GM23248 (cell line): ENCODE results near the gene CD7. TPM values are rescaled to one million over a fixed set of nuclear protein-coding genes. Genes with fewer than 3 reads are reported as not detected.

Experiments used
- DNase-seq: peaks from one replicate; pipeline ENCODE4 v3.0.0-alpha.2; 2015
- H2AFZ ChIP-seq: fragments of 200-600 bp; sonication (generic); 2 replicates; pipeline ENCODE4 v1.6.1; 2016; ENCODE audit warnings: antibody characterized with exemption
- H3F3A ChIP-seq: fragments of 200-600 bp; sonication (generic); 2 replicates; pipeline ENCODE4 v1.6.1; 2016; ENCODE audit warnings: mild to moderate bottlenecking, antibody characterized with exemption, mixed run types; ENCODE audit not compliant: insufficient read depth
- H3K27ac ChIP-seq: fragments of 200-600 bp; sonication (generic); 2 replicates; pipeline ENCODE4 v1.5.1; 2016; ENCODE audit warnings: mild to moderate bottlenecking
- H3K27me3 ChIP-seq: fragments of 200-600 bp; sonication (generic); replicated peaks from 2 replicates; pipeline ENCODE4 v1.6.1; 2016; ENCODE audit warnings: mild to moderate bottlenecking; ENCODE audit not compliant: insufficient read depth
- H3K36me3 ChIP-seq: fragments of 200-600 bp; sonication (generic); 2 replicates; pipeline ENCODE4 v1.6.1; 2016; ENCODE audit warnings: low read depth, mild to moderate bottlenecking
- H3K4me1 ChIP-seq: fragments of 200-600 bp; sonication (generic); 2 replicates; pipeline ENCODE4 v1.6.1; 2016; ENCODE audit warnings: mild to moderate bottlenecking; ENCODE audit not compliant: insufficient read depth
- H3K4me2 ChIP-seq: fragments of 200-600 bp; sonication (generic); one replicate; pipeline ENCODE4 v1.6.1; 2016; ENCODE audit warnings: mild to moderate bottlenecking; ENCODE audit not compliant: unreplicated experiment
- H3K4me3 ChIP-seq: fragments of 200-600 bp; sonication (generic); 2 replicates; pipeline ENCODE4 v1.5.1; 2016; ENCODE audit warnings: mild to moderate bottlenecking
- H3K79me2 ChIP-seq: fragments of 200-600 bp; sonication (generic); 2 replicates; pipeline ENCODE4 v1.6.1; 2016; ENCODE audit warnings: mild to moderate bottlenecking; ENCODE audit not compliant: insufficient read depth
- H3K9ac ChIP-seq: fragments of 200-600 bp; sonication (generic); 2 replicates; pipeline ENCODE4 v1.6.1; 2016; ENCODE audit warnings: mild to moderate bottlenecking
- H3K9me2 ChIP-seq: fragments of 200-600 bp; sonication (generic); 2 replicates; pipeline ENCODE4 v1.6.1; 2016; ENCODE audit warnings: mixed run types, mild to moderate bottlenecking, moderate library complexity; ENCODE audit not compliant: insufficient read depth
- H3K9me3 ChIP-seq: fragments of 200-600 bp; sonication (generic); one replicate; pipeline ENCODE4 v1.6.1; 2017; ENCODE audit warnings: low read depth
- H4K20me1 ChIP-seq: fragments of 200-600 bp; sonication (generic); 2 replicates; pipeline ENCODE4 v1.6.0; 2016; ENCODE audit not compliant: insufficient read depth
- EZH2 ChIP-seq: fragments of 200-600 bp; sonication (generic); IDR thresholded peaks from 2 replicates; pipeline ENCODE4 v1.6.1; 2018; ENCODE audit warnings: antibody characterized with exemption, mild to moderate bottlenecking; ENCODE audit not compliant: insufficient read depth, poor library complexity, severe bottlenecking
- EZH2phosphoT487 ChIP-seq: fragments of 200-600 bp; sonication (generic); IDR thresholded peaks from 2 replicates; pipeline ENCODE4 v1.6.1; 2018; ENCODE audit warnings: antibody characterized with exemption, moderate library complexity, mild to moderate bottlenecking, low read depth; ENCODE audit not compliant: insufficient read depth
- WGBS, 2 experiments: methylation state at CpG; one replicate each; pipeline ENCODE4 v1.1.6; 2015 to 2017; ENCODE audit warnings: low lambda C conversion rate in 2 of 2, low coverage in 1 of 2; ENCODE audit errors: missing lambda C conversion rate in 2 of 2; 5-methylcytosine and 5-hydroxymethylcytosine counted together
- in situ Hi-C: fragments of 300-500 bp; cut with MboI; formaldehyde crosslinking; loops from 2 replicates; pipeline ENCODE4 v1.15.0; 2020
- polyA plus RNA-seq: library from polyadenylated mRNA; unstranded; fragments of >200 nt; fragmentation: Nextera tagmentation; extraction: Ambion mirVana; gene quantifications from 2 replicates; pipeline ENCODE4 v1.2.1, GENCODE V29; 2016
- total RNA-seq: library from RNA; depleted of rRNA; stranded (reverse); fragments of >200 nt; shearing (Covaris generic); gene quantifications from 2 replicates; pipeline ENCODE4 v1.2.3, GENCODE V29; 2014

Gene CD7
- total and polyA plus RNA-seq, 2 experiments from 2014 or later: 0.22 to 0.23 TPM

GRCh38 chr17:82358465-82359350 is 41.3 kb upstream of the CD7 start, which contains the start of gene TEX19:
Gene TEX19, plus strand, starts transcription at chr17:82359247. Its CDS starts 2,904 bp downstream, at chr17:82362151.
- no peaks in the 10 kb centered on the region; the same call in 1 of the 2 replicates for H3K27me3 ChIP-seq
- H3K9me2 ChIP-seq: no peaks in the 10 kb centered on the region
- no peak within 1 kb of the TSS for H3K27ac ChIP-seq
- DNase-seq: no peak
- H3K4me1 ChIP-seq: no peaks in the 10 kb centered on the region
- in situ Hi-C loops: loop anchor here (10.0 kb wide), 1 partner anchor 56 kb away; the partner anchor contains the start of genes HEXD and OGFOD3
- H2AFZ ChIP-seq: no peak within 1 kb of the TSS
- no peaks in the 10 kb centered on the region for H3K79me2 ChIP-seq
- H3K4me3 ChIP-seq: no peak within 1 kb of the TSS
- TF ChIP-seq EZH2 (no peak), EZH2phosphoT487 (no peak)
- no peaks in the 10 kb centered on the region for H3K36me3 ChIP-seq
- no peaks in the 10 kb centered on the region for H3K9me3 ChIP-seq
- H4K20me1 ChIP-seq: no peaks in the 10 kb centered on the region
- no peaks in the 10 kb centered on the region for H3F3A ChIP-seq
- WGBS, 2 experiments: 53 to 60% methylated on average over 21 of the region's 21 CpGs
- no peak within 1 kb of the TSS for H3K4me2 ChIP-seq
- H3K9ac ChIP-seq: no peak within 1 kb of the TSS

- no peak for DNase-seq
- no peaks in the 10 kb centered on the region for H4K20me1 ChIP-seq
- in situ Hi-C loops: loop anchor here (10.0 kb wide), 1 partner anchor 57 kb away; the partner anchor contains the start of genes HEXD and OGFOD3
- H3K27me3 ChIP-seq: no peaks in the 10 kb centered on the region; the same call in 1 of the 2 replicates
- no peaks in the 10 kb centered on the region for H3K36me3 ChIP-seq
- H3K79me2 ChIP-seq: no peaks in the 10 kb centered on the region
- no peak for TF ChIP-seq EZH2
- TF ChIP-seq EZH2phosphoT487: no peak
- no peak overlapping the region for H3K4me3 ChIP-seq
- H3K4me2 ChIP-seq: no peak overlapping the region
- H2AFZ ChIP-seq: no peak overlapping the region
- WGBS, 2 experiments: 23 to 32% methylated on average over 2 of the region's 2 CpGs
- no peaks in the 10 kb centered on the region for H3F3A ChIP-seq
- no peak overlapping the region for H3K9ac ChIP-seq
- no peaks in the 10 kb centered on the region for H3K9me3 ChIP-seq
- H3K27ac ChIP-seq: no peak overlapping the region
- H3K4me1 ChIP-seq: no peaks in the 10 kb centered on the region
- no peaks in the 10 kb centered on the region for H3K9me2 ChIP-seq
These were observed 40.0 kb upstream of the CD7 start for GRCh38 chr17:82357394-82357793.

- no peak for DNase-seq
- TF ChIP-seq EZH2 (no peak), EZH2phosphoT487 (no peak)
- Histone ChIP-seq H3K36me3 (no peaks in the 10 kb centered on the region), H3K4me3 (no peak overlapping the region), H3K9ac (no peak overlapping the region), H3K79me2 (no peaks in the 10 kb centered on the region), H2AFZ (no peak overlapping the region), H3K27me3 (no peaks in the 10 kb centered on the region; the same call in 1 of the 2 replicates), H3K9me3 (no peaks in the 10 kb centered on the region), H3F3A (no peaks in the 10 kb centered on the region), H3K4me1 (no peaks in the 10 kb centered on the region), H3K9me2 (no peaks in the 10 kb centered on the region), H4K20me1 (no peaks in the 10 kb centered on the region), H3K27ac (no peak overlapping the region), H3K4me2 (no peak overlapping the region)
- in situ Hi-C loops: loop anchor here (10.0 kb wide), 1 partner anchor 58 kb away; the partner anchor contains the start of genes HEXD and OGFOD3
- 64 to 65% methylated on average over 20 of the region's 20 CpGs for WGBS, 2 experiments
These were observed 39.5 kb upstream of the CD7 start for GRCh38 chr17:82356845-82357355.

GRCh38 chr17:82355770-82356427 is 38.5 kb upstream of the CD7 start:
- Histone ChIP-seq H3K4me1 (no peaks in the 10 kb centered on the region), H3K27ac (no peak overlapping the region), H3K9me2 (no peaks in the 10 kb centered on the region), H4K20me1 (no peaks in the 10 kb centered on the region), H3K4me3 (no peak overlapping the region), H3K79me2 (no peaks in the 10 kb centered on the region), H2AFZ (no peak overlapping the region), H3K36me3 (no peaks in the 10 kb centered on the region), H3K9ac (no peak overlapping the region), H3F3A (no peaks in the 10 kb centered on the region), H3K27me3 (no peaks in the 10 kb centered on the region; the same call in 1 of the 2 replicates), H3K4me2 (no peak overlapping the region), H3K9me3 (no peaks in the 10 kb centered on the region)
- WGBS, 2 experiments: 63 to 64% methylated on average over 11 of the region's 11 CpGs
- DNase-seq: no peak
- in situ Hi-C loops: loop anchor here (10.0 kb wide), 1 partner anchor 59 kb away; the partner anchor contains the start of genes HEXD and OGFOD3
- TF ChIP-seq EZH2phosphoT487 (no peak), EZH2 (no peak)
